ENCODE data around the gene COL23A1.

Gene COL23A1

DNA sequence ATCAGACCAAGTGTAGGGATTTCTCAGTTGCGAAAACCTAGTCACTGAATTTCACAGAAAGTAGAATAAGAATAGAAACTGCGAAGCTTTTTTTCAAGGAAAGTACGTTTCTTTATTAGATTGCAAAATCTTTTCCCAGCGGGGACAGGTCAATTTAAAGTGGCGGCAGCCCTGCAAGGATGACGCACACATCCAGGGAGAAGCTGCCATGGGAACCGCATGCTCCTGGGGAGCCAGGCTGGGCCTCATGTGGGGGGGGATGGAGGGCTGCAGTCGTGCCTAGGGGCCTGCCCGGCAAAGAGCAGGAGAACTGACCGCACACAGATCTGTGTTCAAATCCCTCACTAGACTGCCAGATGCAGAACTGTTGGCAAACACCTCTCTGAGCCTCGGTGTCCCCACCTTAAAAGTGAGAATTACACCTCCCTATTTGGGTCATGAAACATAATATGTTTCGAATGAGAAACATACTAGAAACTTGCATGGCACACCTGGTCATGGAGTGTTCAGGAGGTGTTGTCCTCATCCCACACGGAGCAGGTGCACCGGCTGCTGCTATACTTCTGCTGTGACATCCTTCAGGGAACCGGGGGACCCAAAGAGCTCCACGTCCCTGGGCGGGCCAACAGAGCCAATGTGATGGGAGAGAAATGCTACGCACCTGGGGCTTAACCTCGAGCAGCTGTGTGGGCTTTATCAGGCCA is 229.8 kb downstream of the COL23A1 start:
- DNase-seq (ENCODE audit: low read depth) = no peak

GRCh38 chr5:178359738-178360137 is 230.5 kb downstream of the COL23A1 start:
- no peak for DNase-seq (ENCODE audit: low read depth)

- DNase-seq (ENCODE audit: low read depth) = no peak
Observed at GRCh38 chr5:178357678-178358077, 232.5 kb downstream of the COL23A1 start.

- no peak for DNase-seq (ENCODE audit: low read depth)
Observed at GRCh38 chr5:178357121-178357521, 233.1 kb downstream of the COL23A1 start.

- no peak for DNase-seq (ENCODE audit: low read depth)
Observed at GRCh38 chr5:178356431-178356872, 233.7 kb downstream of the COL23A1 start.

- no peak for DNase-seq (ENCODE audit: low read depth)
Observed at GRCh38 chr5:178355671-178356070, 234.5 kb downstream of the COL23A1 start.

DNA sequence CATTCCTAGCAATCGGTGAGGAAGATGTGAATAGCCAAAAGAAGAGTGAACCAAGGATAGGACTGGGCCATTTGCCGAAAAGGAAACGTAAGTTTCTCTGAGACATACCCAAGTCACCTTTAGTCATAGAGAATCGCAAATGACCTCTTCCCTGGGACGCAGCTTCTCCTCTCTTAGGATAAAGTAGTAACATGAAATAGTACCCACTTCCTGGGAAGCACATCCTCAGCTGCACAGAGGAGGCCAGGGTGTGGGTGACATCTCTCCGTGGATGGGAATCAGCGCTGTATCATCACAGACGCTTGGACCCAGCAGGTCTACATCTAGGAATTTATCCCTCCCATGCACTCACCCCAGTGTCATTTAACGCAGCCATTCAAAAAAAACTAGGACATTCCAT is 236.7 kb downstream of the COL23A1 start:
- DNase-seq (ENCODE audit: low read depth) = no peak

GRCh38 chr5:178352035-178352349 is 238.2 kb downstream of the COL23A1 start:
- no peak for DNase-seq (ENCODE audit: low read depth)

DNA sequence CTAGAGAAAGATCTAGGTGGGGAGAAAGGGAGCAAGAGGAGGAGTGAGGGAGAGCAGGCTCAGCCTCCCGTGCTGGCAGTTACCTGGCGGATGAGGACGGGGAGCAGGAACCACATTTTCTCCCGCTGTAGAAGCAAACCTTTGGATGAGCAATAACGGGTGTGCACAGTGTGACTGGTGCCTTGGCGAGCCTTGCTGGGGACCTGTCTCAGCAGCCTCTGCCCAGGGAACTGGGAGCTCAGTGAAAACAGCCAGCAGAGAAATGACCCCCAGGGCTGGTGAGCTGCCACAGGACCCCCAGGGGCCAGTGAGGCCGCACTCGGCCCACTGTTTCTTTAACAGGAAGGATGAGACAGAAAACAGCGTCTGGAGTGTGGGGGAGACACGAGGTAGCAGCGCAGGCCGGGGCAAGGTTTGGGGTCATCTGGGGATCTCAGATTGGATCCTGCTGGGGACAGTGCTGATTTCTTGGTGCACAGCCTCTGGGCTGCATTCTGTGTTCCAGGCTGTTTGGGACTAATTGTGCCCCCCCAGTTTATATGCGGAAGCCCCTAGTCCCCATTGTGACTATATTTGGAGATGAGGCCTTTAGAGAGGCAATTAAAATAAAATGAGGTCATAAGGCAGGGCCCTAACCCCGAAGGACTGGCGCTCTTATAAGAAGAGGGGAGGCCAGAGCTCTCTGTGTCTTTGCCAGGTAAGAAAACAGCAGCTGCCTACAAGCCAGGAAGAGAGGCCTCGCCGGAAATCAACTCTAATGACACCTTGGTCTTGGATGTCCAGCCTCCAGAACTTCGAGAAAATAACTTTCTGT is 238.8 kb downstream of the COL23A1 start:
- DNase-seq (ENCODE audit: low read depth) = no peak

- DNase-seq (ENCODE audit: low read depth) = no peak
Observed at GRCh38 chr5:178350361-178351220, 239.6 kb downstream of the COL23A1 start.

DNA sequence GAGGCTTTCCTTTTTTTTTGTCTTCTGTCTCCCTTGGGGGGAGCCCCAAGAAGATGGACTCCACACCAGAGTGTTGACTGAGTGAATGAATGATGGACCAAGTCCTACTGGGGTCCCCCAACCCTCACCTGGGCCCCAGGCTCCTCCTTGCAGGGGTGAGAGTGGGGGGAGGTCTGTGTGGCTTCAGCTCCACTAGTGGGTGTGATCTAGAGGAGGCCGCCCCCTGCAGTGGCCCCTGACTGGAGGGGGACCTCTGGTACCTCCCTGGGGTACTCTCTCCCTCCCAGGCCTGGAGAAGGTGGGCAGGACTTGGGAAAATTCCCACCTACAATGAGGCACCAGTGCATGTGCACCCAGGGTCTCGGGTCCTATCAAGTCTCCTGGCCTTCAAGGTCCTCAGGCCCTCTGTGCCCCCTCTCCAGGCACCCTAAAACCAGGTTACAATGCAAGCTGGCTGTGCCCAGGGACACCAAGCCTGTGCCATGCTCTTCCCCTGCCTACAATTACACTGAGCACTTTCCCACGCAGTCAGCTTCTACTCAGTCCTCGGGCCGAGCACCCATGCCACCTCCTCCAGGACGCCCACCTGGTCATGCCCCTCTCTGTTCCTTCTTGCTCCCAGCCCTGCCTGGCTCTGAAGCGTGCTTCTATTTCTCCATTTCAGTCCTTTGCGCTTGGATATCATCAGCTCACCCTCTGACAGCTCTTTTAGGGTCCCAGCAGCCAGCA is 240.4 kb downstream of the COL23A1 start:
- no peak for DNase-seq (ENCODE audit: low read depth)

DNA sequence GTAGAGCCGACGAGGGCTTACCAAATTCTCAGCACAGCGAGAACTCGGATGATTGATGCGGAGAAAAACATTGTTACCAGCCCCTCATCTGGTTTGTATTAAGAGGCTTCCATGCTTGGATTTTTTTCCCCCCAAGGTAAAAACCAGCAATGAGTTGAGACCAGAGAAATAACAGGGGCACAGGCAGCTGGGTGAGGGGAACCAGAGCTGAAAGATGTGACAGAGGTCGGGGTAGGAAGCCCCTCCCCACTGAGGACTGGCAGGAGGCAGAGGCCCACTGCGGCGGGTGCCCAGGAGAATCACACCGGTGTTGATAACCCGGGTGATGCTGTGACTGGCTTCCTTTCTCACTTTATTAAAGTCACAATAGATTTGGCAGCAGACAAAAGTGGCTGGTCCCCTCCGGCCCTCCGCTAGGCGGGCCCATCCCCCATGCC is 241.1 kb downstream of the COL23A1 start:
- no peak for DNase-seq (ENCODE audit: low read depth)

- DNase-seq (ENCODE audit: low read depth) = no peak
Observed at GRCh38 chr5:178348356-178349074, 241.7 kb downstream of the COL23A1 start.

GRCh38 chr5:178347956-178348355 is 242.2 kb downstream of the COL23A1 start:
- no peak for DNase-seq (ENCODE audit: low read depth)

GRCh38 chr5:178346607-178347334 is 243.4 kb downstream of the COL23A1 start:
- no peak for DNase-seq (ENCODE audit: low read depth)

DNA sequence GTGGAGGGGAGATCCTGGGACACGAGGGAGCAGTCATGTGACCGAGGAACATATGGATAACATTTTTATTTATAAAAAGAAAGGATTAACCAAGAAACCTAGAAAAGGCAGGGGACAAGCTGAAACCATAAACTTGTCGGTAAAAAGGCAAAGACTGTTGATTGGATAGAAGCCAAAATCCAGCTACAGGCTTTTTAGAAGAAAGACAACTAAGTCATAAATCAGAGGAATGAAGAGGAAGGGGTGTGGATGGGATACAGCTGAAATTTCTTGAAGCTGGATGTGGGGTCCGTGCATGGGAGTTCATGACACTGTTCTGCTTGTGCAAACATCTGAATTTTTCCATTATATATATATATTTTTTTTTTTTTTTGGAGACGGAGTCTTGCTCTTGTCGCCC is 246.9 kb downstream of the COL23A1 start:
- no peak for DNase-seq (ENCODE audit: low read depth)

GRCh38 chr5:178341851-178342140 is 248.4 kb downstream of the COL23A1 start:
- no peak for DNase-seq (ENCODE audit: low read depth)

DNA sequence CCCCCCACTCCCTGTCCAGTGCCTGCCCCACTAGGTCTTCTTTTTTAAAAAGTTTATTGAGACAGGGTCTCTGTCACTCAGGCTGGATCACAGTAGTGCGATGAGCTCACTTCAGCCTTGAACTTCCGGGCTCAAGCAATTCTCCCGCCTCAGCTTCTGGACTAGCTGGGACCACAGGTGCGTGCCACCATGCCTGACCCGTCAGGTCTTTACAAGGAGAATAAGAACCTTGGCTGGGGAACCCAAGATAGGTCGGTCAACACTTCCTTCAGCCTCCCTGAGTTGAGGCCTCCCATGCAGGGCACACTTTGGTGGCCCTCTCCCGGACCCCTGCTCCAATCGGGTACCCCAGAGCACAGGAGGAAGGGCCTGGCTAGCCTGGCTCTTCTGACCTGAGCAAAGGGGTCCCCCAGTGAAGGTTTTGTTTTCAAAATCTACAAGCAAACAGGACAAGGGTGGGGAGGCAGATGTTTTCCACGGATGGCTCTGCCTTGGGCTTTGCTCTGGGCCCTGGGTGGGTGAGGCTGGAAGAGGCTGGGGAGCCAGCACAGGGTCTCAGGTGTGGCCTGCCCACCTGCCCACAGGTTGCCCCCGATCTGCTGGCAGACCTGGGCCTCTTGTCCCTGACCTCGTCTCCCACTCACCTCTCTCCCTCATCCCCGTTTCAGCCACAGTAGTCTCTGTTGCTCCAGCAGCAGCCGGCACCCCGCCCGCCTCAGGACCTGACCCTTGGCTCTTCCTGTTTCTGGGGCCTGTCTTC is 248.9 kb downstream of the COL23A1 start:
- DNase-seq (ENCODE audit: low read depth) = no peak

DNA sequence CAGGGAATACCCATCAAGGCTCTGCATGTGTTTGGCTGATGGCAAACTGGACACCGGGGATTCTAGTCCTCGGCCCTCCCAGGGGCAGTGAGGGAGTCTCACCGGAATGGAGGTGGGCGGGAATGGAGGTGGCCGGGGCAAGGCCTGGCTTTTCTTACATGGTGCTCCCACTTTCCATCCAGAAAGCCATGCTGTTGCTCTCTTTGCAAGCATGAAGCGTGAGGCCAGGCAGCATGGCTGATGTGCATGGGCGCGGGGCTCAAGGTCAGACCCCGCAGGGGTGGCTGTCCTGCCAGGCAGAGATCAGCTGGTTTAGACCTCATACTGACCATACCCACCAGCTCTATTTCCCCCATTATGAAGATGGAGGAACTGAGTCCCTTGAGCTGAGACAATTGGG is 249.6 kb downstream of the COL23A1 start:
- no peak for DNase-seq (ENCODE audit: low read depth)

- DNase-seq (ENCODE audit: low read depth) = no peak
Observed at GRCh38 chr5:178340187-178340586, 250.0 kb downstream of the COL23A1 start.

All from T follicular helper cell (primary cell).